Loucy (cell line): ENCODE results near the gene AK3.

Experiments used
- H2AFZ ChIP-seq: fragments of 200-600 bp; sonication (generic); 2 replicates; pipeline ENCODE4 v1.6.0; 2016; ENCODE audit warnings: antibody characterized with exemption, mild to moderate bottlenecking, low read length, moderate library complexity
- H3F3A ChIP-seq: fragments of 200-600 bp; 2 replicates; pipeline ENCODE4 v1.6.0; 2016; ENCODE audit warnings: antibody characterized with exemption, low read depth, mild to moderate bottlenecking
- H3K27me3 ChIP-seq: fragments of 200-600 bp; sonication (generic); 2 replicates; pipeline ENCODE4 v1.6.1; 2014; ENCODE audit warnings: low read length, mild to moderate bottlenecking; ENCODE audit not compliant: insufficient read depth, poor library complexity, severe bottlenecking
- H3K36me3 ChIP-seq: fragments of 200-600 bp; sonication (generic); 2 replicates; pipeline ENCODE4 v1.6.1; 2016; ENCODE audit warnings: low read length; ENCODE audit not compliant: insufficient read depth
- H3K4me1 ChIP-seq: fragments of 200-600 bp; sonication (generic); 2 replicates; pipeline ENCODE4 v1.5.1; 2014; ENCODE audit warnings: low read length, mild to moderate bottlenecking; ENCODE audit not compliant: insufficient read depth, poor library complexity, severe bottlenecking
- H3K4me2 ChIP-seq: fragments of 200-600 bp; sonication (generic); 2 replicates; pipeline ENCODE4 v1.6.0; 2014; ENCODE audit warnings: antibody characterized with exemption, low read length, low read depth, mild to moderate bottlenecking; ENCODE audit not compliant: poor library complexity, severe bottlenecking
- H3K4me3 ChIP-seq: fragments of 200-600 bp; sonication (generic); 2 replicates; pipeline ENCODE4 v1.5.1; 2014; ENCODE audit warnings: low read length, mild to moderate bottlenecking, mixed read lengths; ENCODE audit not compliant: poor library complexity, severe bottlenecking
- H3K79me2 ChIP-seq: fragments of 200-600 bp; sonication (generic); 2 replicates; pipeline ENCODE4 v1.6.1; 2014; ENCODE audit warnings: low read length; ENCODE audit not compliant: insufficient read depth
- H3K9ac ChIP-seq: fragments of 200-600 bp; sonication (generic); 2 replicates; pipeline ENCODE4 v1.6.0; 2014; ENCODE audit warnings: mild to moderate bottlenecking, low read depth, low read length, moderate library complexity; ENCODE audit not compliant: poor library complexity, severe bottlenecking
- H3K9me2 ChIP-seq: fragments of 200-600 bp; sonication (generic); replicated peaks from 2 replicates; pipeline ENCODE4 v1.6.1; 2016; ENCODE audit warnings: low read depth, low read length, mixed read lengths
- H3K9me3 ChIP-seq: fragments of 200-600 bp; sonication (generic); 2 replicates; pipeline ENCODE4 v1.6.1; 2014; ENCODE audit warnings: mild to moderate bottlenecking, antibody characterized with exemption, low read length, low read depth; ENCODE audit not compliant: insufficient read depth
- H4K20me1 ChIP-seq: fragments of 200-600 bp; sonication (generic); 2 replicates; pipeline ENCODE4 v1.6.0; 2014; ENCODE audit warnings: antibody characterized with exemption, low read length, mild to moderate bottlenecking; ENCODE audit not compliant: insufficient read depth, poor library complexity, severe bottlenecking
- EZH2phosphoT487 ChIP-seq: fragments of 200-600 bp; IDR thresholded peaks from 2 replicates; pipeline ENCODE4 v1.6.1; 2018; ENCODE audit warnings: antibody characterized with exemption, mild to moderate bottlenecking, moderate library complexity, borderline replicate concordance
- TF ChIP-seq, protein P1 (sequence below): fragments of 200-600 bp; sonication (generic); conservative IDR thresholded peaks from 2 replicates; pipeline ENCODE4 v1.5.1; 2014; ENCODE audit warnings: mild to moderate bottlenecking, antibody characterized with exemption, low read length

Gene AK3

DNA sequence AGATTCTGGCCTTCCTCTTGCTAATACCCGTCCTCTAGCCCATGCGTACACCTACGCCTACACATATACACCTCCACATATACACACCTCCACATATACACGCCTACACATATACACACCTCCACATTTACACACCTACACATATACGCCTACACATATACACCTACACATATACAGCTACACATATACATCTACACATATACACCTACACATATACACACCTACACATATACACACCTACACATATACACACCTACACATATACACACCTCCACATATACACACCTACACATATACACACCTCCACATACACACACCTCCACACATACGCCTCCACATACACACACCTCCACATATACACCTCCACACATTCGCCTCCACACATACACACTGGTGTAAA lies 27.2 kb downstream of the AK3 start:
- Histone ChIP-seq H3K79me2 (no peaks in the 10 kb centered on the region), H3F3A (no peaks in the 10 kb centered on the region; the same call in 1 of the 2 replicates), H3K9me2 (no peaks in the 10 kb centered on the region), H3K27me3 (no peaks in the 10 kb centered on the region), H3K4me3 (no peak overlapping the region), H3K9ac (no peak overlapping the region), H3K9me3 (no peaks in the 10 kb centered on the region), H3K36me3 (peaks cover 74% of the 10 kb centered on the region), H2AFZ (no peak overlapping the region), H3K4me2 (no peak overlapping the region), H4K20me1 (no peaks in the 10 kb centered on the region), H3K4me1 (no peaks in the 10 kb centered on the region)
- TF ChIP-seq, protein P1, sequence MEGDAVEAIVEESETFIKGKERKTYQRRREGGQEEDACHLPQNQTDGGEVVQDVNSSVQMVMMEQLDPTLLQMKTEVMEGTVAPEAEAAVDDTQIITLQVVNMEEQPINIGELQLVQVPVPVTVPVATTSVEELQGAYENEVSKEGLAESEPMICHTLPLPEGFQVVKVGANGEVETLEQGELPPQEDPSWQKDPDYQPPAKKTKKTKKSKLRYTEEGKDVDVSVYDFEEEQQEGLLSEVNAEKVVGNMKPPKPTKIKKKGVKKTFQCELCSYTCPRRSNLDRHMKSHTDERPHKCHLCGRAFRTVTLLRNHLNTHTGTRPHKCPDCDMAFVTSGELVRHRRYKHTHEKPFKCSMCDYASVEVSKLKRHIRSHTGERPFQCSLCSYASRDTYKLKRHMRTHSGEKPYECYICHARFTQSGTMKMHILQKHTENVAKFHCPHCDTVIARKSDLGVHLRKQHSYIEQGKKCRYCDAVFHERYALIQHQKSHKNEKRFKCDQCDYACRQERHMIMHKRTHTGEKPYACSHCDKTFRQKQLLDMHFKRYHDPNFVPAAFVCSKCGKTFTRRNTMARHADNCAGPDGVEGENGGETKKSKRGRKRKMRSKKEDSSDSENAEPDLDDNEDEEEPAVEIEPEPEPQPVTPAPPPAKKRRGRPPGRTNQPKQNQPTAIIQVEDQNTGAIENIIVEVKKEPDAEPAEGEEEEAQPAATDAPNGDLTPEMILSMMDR = no peak
- TF ChIP-seq EZH2phosphoT487 = no peak

DNA sequence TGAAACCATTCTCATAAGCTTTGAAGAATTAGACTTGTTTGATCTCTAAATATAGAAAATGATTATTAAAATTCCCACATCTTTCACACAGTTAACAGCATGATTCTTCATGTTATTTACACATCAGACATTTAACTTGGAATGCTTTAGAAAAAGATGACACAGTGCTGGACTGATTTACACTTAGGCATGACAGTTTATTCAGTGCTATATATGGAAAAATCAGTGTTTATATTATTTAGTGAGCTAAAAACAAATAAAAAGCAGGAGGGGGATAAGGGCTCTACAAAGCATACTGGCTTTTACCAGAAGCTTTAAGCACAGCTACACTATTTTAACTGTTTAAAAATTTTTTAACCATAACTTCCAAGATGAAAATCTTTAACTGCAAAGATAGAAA lies 31.6 kb downstream of the AK3 start:
- no peaks in the 10 kb centered on the region for H3K79me2 ChIP-seq
- no peak overlapping the region for H3K9ac ChIP-seq
- H2AFZ ChIP-seq = no peak overlapping the region
- H3K9me2 ChIP-seq = no peaks in the 10 kb centered on the region
- no peaks in the 10 kb centered on the region for H4K20me1 ChIP-seq
- H3K27me3 ChIP-seq = no peaks in the 10 kb centered on the region
- H3K36me3 ChIP-seq = peaks cover 64% of the 10 kb centered on the region
- no peaks in the 10 kb centered on the region for H3F3A ChIP-seq
- no peaks in the 10 kb centered on the region for H3K4me1 ChIP-seq
- no peak overlapping the region for H3K4me3 ChIP-seq
- H3K9me3 ChIP-seq = no peaks in the 10 kb centered on the region
- no peak for TF ChIP-seq EZH2phosphoT487
- TF ChIP-seq, protein P1 = no peak
- no peak overlapping the region for H3K4me2 ChIP-seq

DNA sequence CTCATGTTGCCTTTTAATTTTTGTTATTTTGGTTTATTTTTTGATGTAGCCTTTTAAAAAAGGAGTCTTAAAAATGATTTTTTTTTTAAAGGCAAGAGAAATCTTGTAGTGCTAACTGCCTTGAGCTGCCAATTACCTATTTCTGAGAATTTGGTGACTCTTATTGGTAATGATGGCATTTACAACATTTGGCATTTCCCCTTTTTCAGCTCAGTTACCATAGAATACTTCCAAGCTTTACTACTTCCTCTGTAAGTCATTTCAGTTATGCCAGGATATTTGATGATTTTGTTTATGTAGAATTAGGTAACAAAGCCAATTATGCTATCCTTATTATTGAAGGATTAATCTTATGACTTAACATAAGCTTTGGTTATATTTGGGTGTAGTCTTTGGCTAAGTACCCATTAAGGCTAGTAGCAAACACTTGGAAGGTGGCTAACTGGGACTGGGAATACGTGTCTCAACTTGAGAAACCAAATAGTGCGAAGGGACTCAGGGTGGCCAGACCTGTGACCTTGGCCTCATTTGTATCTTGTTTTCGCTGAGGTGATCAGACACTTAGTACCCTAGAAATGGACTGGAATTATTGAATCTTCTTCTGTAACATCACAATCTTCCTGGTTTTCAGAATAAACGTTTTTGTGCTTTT lies 33.9 kb downstream of the AK3 start:
- H3K27me3 ChIP-seq = no peaks in the 10 kb centered on the region
- H3F3A ChIP-seq = no peaks in the 10 kb centered on the region
- no peaks in the 10 kb centered on the region for H3K9me3 ChIP-seq
- no peaks in the 10 kb centered on the region for H4K20me1 ChIP-seq
- H3K79me2 ChIP-seq = no peaks in the 10 kb centered on the region
- H3K4me1 ChIP-seq = no peaks in the 10 kb centered on the region
- H3K36me3 ChIP-seq = peaks cover 68% of the 10 kb centered on the region
- H3K9ac ChIP-seq = no peak overlapping the region
- TF ChIP-seq, protein P1 = no peak
- no peak for TF ChIP-seq EZH2phosphoT487
- no peak overlapping the region for H3K4me2 ChIP-seq
- H3K4me3 ChIP-seq = no peak overlapping the region
- H2AFZ ChIP-seq = no peak overlapping the region
- H3K9me2 ChIP-seq = no peaks in the 10 kb centered on the region
